NCI-H146 (cell line): Measurements from ENCODE around the gene CSRP2.
A peak's percentile ranks its signal among the peaks of the same experiment; 100 is the strongest.

Source experiments
- DNase-seq: peaks from one replicate; lab custom pipeline; 2025; lab: John Stamatoyannopoulos, UW

Gene CSRP2

GRCh38 chr12:76891609-76892008 is 12.8 kb upstream of the CSRP2 start:
- no peak for DNase-seq

- DNase-seq = no peak
Measured at GRCh38 chr12:76890151-76891143, 11.6 kb upstream of the CSRP2 start.

GRCh38 chr12:76888775-76889174 is 10.0 kb upstream of the CSRP2 start:
- DNase-seq = no peak

- DNase-seq = no peak
Measured at GRCh38 chr12:76883811-76884210, 5.0 kb upstream of the CSRP2 start.

- no peak for DNase-seq
Measured at GRCh38 chr12:76883151-76883550, 4.3 kb upstream of the CSRP2 start.

GRCh38 chr12:76882367-76882766 is 3.5 kb upstream of the CSRP2 start:
- no peak for DNase-seq

GRCh38 chr12:76881142-76881541 is 2.3 kb upstream of the CSRP2 start:
- DNase-seq = no peak

- DNase-seq = no peak
Measured at GRCh38 chr12:76880519-76881023, 1.8 kb upstream of the CSRP2 start.

GRCh38 chr12:76879710-76880518 is 1.1 kb upstream of the CSRP2 start:
- no peak for DNase-seq

- peak; percentile 44 for DNase-seq
Measured at GRCh38 chr12:76878099-76878898, 520 bp downstream of the CSRP2 start.

- no peak for DNase-seq
Measured at GRCh38 chr12:76876696-76877229, 2.1 kb downstream of the CSRP2 start.

GRCh38 chr12:76874491-76875190 is 4.2 kb downstream of the CSRP2 start:
- DNase-seq = no peak

GRCh38 chr12:76874027-76874426 is 4.8 kb downstream of the CSRP2 start:
- no peak for DNase-seq

- DNase-seq = no peak
Measured at GRCh38 chr12:76872415-76872814, 6.4 kb downstream of the CSRP2 start.

- DNase-seq = no peak
Measured at GRCh38 chr12:76871742-76872141, 7.1 kb downstream of the CSRP2 start.

GRCh38 chr12:76871082-76871481 is 7.7 kb downstream of the CSRP2 start:
- DNase-seq = no peak

- no peak for DNase-seq
Measured at GRCh38 chr12:76866726-76867125, 12.1 kb downstream of the CSRP2 start.

- DNase-seq = no peak
Measured at GRCh38 chr12:76866151-76866567, 12.7 kb downstream of the CSRP2 start.

GRCh38 chr12:76864791-76865400 is 13.9 kb downstream of the CSRP2 start:
- no peak for DNase-seq

- no peak for DNase-seq
Measured at GRCh38 chr12:76863837-76864236, 15.0 kb downstream of the CSRP2 start.
